Skin epidermis (tissue), 12 donors: ENCODE data around the gene VWA5B1.

Source experiments
- H3K27ac ChIP-seq, 21 experiments: fragments of 200-600 bp; sonication (generic) in 11 of 21; one replicate each; pipeline ENCODE4 v1.5.0; 2020; ENCODE audit warnings: mild to moderate bottlenecking in 3 of 21, inconsistent platforms in 2 of 21, moderate library complexity in 2 of 21
- H3K4me3 ChIP-seq, 7 experiments: fragments of 200-600 bp; sonication (generic) in 2 of 7; one replicate each; pipeline ENCODE4 v1.5.0; 2020; ENCODE audit warnings: inconsistent platforms in 2 of 7, mild to moderate bottlenecking in 2 of 7, moderate library complexity in 1 of 7

VWA5B1 gene

DNA sequence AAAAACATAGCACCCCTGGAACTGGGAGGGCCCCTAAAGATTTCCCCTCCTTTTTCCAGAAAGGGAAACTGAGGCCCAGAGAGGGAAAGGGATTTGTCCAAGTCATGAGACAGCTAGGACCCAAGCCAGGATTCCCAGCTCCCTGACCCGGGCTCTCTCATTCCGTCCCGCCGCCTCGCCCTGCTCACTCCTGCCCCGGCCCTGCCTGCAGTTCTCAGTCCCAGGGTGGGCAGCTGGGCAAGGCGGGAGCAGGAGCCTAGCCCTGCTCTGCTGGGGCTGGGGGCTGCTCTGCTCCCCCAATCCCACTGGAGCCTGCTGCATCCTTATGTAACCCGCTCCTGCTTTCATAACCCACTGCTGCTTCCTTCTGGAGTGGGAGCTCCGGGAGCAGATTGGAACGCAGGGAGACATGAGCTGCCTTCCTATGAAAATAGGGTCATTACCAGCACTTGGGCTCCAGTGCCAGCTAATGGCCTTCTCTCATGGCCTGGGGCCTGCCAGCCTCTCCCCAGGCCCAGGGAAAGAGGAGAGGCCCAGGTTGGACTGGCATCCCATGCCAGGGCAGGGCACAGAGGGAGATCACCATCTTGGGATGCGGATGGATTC is 110.8 kb downstream of the VWA5B1 start:
- Histone ChIP-seq H3K27ac (no peak overlapping the region), H3K4me3 (no peak overlapping the region)

DNA sequence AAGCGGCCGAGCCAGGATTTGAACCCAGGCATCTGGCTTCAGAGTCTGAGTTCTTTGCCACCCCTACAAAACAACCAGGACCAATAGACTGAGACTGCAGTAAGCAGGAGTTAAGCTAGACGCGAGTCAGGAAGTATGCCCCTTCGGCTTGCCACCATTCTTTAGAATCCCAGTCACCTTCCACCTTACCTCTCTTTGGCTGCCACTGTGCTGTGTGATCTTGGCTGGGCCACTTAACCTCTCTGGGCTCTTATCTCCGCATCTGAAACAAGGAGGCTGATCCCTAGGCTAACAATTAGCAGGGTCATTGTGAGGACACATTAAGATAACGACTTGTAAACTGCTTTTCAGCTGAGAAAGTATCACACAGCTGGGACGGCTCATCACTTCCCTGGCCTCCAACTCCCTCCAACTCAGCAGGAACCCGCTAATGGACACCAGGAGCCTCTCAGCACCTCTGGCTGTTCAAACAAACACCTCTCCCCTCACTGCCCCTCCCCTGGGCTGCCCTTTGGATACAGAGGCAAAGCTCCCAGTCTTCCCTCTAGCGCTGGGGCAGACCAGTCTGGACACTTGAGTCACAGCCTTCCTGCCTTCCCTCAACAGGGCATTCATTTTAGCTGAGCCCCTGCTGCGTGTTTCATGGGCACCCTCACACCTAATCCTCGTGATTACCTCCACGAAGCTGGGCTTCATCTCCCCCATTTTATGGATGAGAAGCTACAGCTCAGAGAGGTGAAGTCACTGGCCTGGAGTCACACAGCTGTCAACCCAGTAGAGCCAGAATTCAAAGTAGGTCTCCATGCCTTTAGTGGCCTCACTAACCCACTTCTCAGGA is 112.1 kb downstream of the VWA5B1 start:
- no peak overlapping the region for H3K4me3 ChIP-seq
- H3K27ac ChIP-seq, result no peak overlapping the region

DNA sequence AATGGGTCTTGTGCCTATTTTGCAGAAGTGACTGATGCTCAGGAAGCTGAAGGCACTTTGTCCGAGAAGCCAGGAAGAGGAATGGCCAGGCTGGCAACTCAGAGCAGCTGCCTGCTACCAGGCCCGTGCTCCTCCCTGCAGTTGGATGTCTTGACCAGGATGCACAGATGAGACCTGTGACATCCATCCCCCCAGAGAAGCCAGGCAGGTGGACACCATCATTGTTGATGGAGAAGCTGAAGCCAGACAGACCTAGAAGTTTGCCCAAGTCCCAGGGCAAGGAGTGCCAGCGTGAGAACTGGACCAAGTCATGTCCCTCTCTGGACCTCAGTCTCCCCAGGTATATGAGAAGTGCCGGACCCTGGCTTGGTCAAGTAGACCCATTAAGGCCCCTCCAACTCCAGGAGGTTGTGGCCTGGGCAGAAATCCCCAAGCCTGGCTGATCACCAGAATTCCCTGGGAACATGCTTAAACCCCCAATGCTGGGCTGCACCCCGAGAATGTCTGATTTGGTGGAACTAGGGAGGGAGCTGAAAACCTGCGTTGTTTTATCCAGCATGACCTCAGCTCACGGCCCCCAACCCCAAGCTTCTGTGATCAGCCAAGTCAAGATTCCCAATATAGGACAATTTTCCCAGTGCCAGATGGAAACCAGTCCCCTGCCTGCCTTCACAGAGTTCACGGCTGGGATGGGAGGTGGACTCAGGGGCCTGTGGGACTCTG is 112.9 kb downstream of the VWA5B1 start:
- Histone ChIP-seq H3K27ac (no peak overlapping the region), H3K4me3 (no peak overlapping the region)

DNA sequence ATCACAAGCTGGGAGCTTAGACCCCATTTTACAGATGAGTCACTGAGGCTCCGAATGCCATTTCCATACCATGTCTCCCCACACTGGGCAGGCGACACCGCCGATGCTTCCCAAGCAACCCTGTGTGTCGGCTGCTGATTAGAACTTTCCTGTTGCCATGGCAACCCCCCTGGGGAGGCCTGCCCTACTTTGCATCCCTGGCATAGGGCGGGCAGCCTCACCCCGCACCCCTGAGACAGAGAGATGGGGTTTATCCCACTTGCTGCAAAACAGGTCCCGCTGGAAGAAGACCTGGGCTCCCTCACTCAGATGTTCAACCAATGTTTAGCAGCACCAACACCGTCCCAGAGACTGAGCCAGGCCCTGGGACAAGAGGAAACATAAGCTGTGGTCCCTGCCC is 113.8 kb downstream of the VWA5B1 start:
- Histone ChIP-seq H3K4me3 (no peak overlapping the region), H3K27ac (no peak overlapping the region)
